GM18505 (cell line): ENCODE data around the gene SELENOO.
"Not testable (repeated sequence)": the region's sequence is repeated elsewhere in the genome, so short reads cannot be mapped to it uniquely, and the experiment has no call there.

Experiments used
- ATAC-seq: cut with Tn5 transposase; IDR thresholded peaks from one replicate; pipeline ENCODE4 v1.9.1; 2021; ENCODE audit not compliant: unreplicated experiment
- POLR2A ChIP-seq: IDR thresholded peaks from 4 replicates; pipeline ENCODE4 v1.6.1; 2011; ENCODE audit warnings: borderline replicate concordance; ENCODE audit not compliant: insufficient read depth, insufficient read length; ENCODE audit errors: extremely low read depth

The SELENOO gene

GRCh38 chr22:50196256-50196655 is 4.6 kb upstream of the SELENOO start:
- TF ChIP-seq POLR2A: peak; percentile 22
- no peak for ATAC-seq

- no peak for TF ChIP-seq POLR2A
- no peak for ATAC-seq
Observed at GRCh38 chr22:50197000-50197800, 3.6 kb upstream of the SELENOO start.

GRCh38 chr22:50197856-50198623 is 2.8 kb upstream of the SELENOO start:
- no peak for ATAC-seq
- no peak for TF ChIP-seq POLR2A

GRCh38 chr22:50198624-50199017 is 2.2 kb upstream of the SELENOO start:
- ATAC-seq: no peak
- TF ChIP-seq POLR2A: no peak

- TF ChIP-seq POLR2A: no peak
- ATAC-seq: no peak
Observed at GRCh38 chr22:50199251-50199721, 1.5 kb upstream of the SELENOO start.

- ATAC-seq: no peak
- peak; percentile 40 for TF ChIP-seq POLR2A
Observed at GRCh38 chr22:50199829-50200460, 866 bp upstream of the SELENOO start.

GRCh38 chr22:50201191-50202129 is 649 bp downstream of the SELENOO start:
- ATAC-seq: peak; percentile 28
- TF ChIP-seq POLR2A: no peak

GRCh38 chr22:50202130-50202666 is 1.4 kb downstream of the SELENOO start:
- TF ChIP-seq POLR2A: peak; percentile 20

GRCh38 chr22:50203288-50203687 is 2.5 kb downstream of the SELENOO start:
- TF ChIP-seq POLR2A: no peak
- ATAC-seq: no peak

More at GRCh38 chr22:50202130-50202666, 1.4 kb downstream of the SELENOO start:
- no peak for ATAC-seq

- ATAC-seq: no peak
- TF ChIP-seq POLR2A: no peak
Observed at GRCh38 chr22:50204571-50204970, 3.8 kb downstream of the SELENOO start.

- not testable (repeated sequence) for ATAC-seq
Observed at GRCh38 chr22:50204998-50205397, 4.2 kb downstream of the SELENOO start.

GRCh38 chr22:50205781-50206569 is 5.2 kb downstream of the SELENOO start:
- no peak for ATAC-seq
- TF ChIP-seq POLR2A: no peak
